GM04504 (cell line): ENCODE measurements around the gene ATP13A5.

ENCODE experiments used
- DNase-seq: peaks from one replicate; pipeline ENCODE4 v3.0.0-alpha.2; 2012; ENCODE audit warnings: low read depth

Gene ATP13A5

GRCh38 chr3:193253986-193254660 lies 124.4 kb downstream of the ATP13A5 start:
- DNase-seq, result no peak

GRCh38 chr3:193250492-193250891 lies 128.1 kb downstream of the ATP13A5 start:
- no peak for DNase-seq

GRCh38 chr3:193248848-193249468 lies 129.6 kb downstream of the ATP13A5 start:
- DNase-seq, result no peak

- no peak for DNase-seq
These were observed 135.0 kb downstream of the ATP13A5 start for GRCh38 chr3:193243571-193243970.

- DNase-seq, result no peak
These were observed 136.8 kb downstream of the ATP13A5 start for GRCh38 chr3:193241716-193242115.

GRCh38 chr3:193240850-193241706 lies 137.5 kb downstream of the ATP13A5 start, which contains the start of gene PLAAT1:
PLAAT1 (plus strand) TSS chr3:193241222; CDS start chr3:193255651, 14,429 bp downstream.
- no peak for DNase-seq

GRCh38 chr3:193240436-193240849 lies 138.1 kb downstream of the ATP13A5 start:
- DNase-seq, result no peak

- DNase-seq, result no peak
These were observed 141.5 kb downstream of the ATP13A5 start for GRCh38 chr3:193237030-193237429.

GRCh38 chr3:193236599-193236998 lies 142.0 kb downstream of the ATP13A5 start:
- DNase-seq, result no peak

- no peak for DNase-seq
These were observed 147.4 kb downstream of the ATP13A5 start for GRCh38 chr3:193231201-193231600.

- no peak for DNase-seq
These were observed 147.9 kb downstream of the ATP13A5 start for GRCh38 chr3:193230610-193231009.

GRCh38 chr3:193229851-193230420 lies 148.6 kb downstream of the ATP13A5 start:
- DNase-seq, result no peak

GRCh38 chr3:193228206-193228605 lies 150.3 kb downstream of the ATP13A5 start:
- no peak for DNase-seq

- DNase-seq, result no peak
These were observed 153.0 kb downstream of the ATP13A5 start for GRCh38 chr3:193225302-193226125.
